GM21619 (cell line): ENCODE measurements around the gene DCAKD.

ENCODE experiments used
- ATAC-seq: cut with Tn5 transposase; IDR thresholded peaks from one replicate; pipeline ENCODE4 v1.9.1; 2021; ENCODE audit not compliant: unreplicated experiment

The DCAKD gene

DNA sequence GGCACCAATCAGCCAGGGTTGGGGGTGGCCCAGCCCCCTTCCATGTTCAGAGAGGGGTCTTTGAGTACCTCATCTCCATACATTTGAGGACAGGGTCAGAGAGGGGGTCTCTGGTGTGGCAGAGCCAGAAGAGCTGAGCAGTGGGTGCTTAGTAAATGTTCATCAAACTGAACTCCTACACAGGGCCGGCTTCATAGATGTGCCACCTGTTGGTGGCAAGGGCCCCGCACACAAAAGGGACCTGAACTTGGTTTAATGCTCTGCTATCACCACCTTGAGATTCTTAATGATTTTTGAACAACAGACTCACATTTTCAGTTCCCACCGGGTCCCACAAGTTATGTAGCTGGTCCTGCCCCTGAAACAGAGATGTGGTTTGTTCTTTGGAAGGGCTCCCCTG is 74.4 kb downstream of the DCAKD start:
- no peak for ATAC-seq

GRCh38 chr17:44976206-44976605 is 75.2 kb downstream of the DCAKD start:
- no peak for ATAC-seq
